Skeletal muscle satellite cell (primary cell): ENCODE measurements around the gene AUTS2.

Experiments used
- H3K27me3 ChIP-seq: 2 replicates; pipeline ENCODE4 v1.7.0; 2013; ENCODE audit warnings: low read length; ENCODE audit not compliant: control insufficient read depth, insufficient read depth
- H3K36me3 ChIP-seq: 2 replicates; pipeline ENCODE4 v1.7.0; 2013; ENCODE audit warnings: mild to moderate bottlenecking, control low read depth, low read length; ENCODE audit not compliant: insufficient read depth
- H3K4me1 ChIP-seq: 2 replicates; pipeline ENCODE4 v1.7.0; 2013; ENCODE audit warnings: low read length; ENCODE audit not compliant: control insufficient read depth, insufficient read depth
- H3K4me2 ChIP-seq: 2 replicates; pipeline ENCODE4 v1.7.0; 2013; ENCODE audit warnings: mild to moderate bottlenecking, low read length
- H3K4me3 ChIP-seq: 2 replicates; pipeline ENCODE4 v1.7.0; 2013; ENCODE audit warnings: low read length
- H3K9ac ChIP-seq: 2 replicates; pipeline ENCODE4 v1.7.0; 2013; ENCODE audit warnings: mild to moderate bottlenecking, low read depth, low read length, moderate library complexity
- H3K9me3 ChIP-seq: replicated peaks from 2 replicates; pipeline ENCODE4 v1.7.0; 2013; ENCODE audit warnings: mild to moderate bottlenecking, control low read depth, low read length

Gene AUTS2

DNA sequence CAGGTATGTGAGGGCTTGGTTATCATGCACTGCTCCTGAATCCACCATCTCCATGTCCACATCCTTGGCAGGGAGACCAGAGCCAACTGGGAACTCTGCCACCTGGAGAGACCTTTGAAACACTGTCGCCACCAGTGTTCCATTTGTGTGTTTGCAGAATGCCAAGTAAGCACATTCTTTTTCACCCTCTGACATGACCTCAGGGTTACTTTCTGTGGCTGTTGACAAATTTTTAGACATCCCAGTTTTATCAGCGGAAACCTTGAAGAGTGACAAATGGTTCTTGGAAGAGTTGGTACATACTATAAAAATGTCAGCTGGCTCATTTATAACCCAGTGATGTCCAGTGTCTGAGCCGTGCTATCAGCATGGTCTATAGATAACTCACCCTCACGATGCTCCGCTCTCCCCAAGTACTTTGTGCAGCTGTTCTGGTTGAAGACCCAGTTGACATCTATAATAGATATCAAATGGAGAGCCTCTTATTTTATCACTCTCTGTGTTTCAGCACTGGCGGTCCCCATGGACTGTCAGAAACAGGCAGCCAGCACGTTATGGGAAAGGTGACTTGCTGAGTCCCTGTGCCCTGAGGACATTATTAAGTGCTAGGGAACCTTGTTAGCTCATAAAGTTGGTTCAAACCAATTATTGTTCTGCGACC lies 970.5 kb downstream of the AUTS2 start:
- no peak overlapping the region for H3K4me2 ChIP-seq
- H3K36me3 ChIP-seq, result no peaks in the 10 kb centered on the region
- no peaks in the 10 kb centered on the region for H3K9me3 ChIP-seq
- no peaks in the 10 kb centered on the region for H3K4me1 ChIP-seq
- no peaks in the 10 kb centered on the region for H3K27me3 ChIP-seq
- H3K9ac ChIP-seq, result no peak overlapping the region
- H3K4me3 ChIP-seq, result no peak overlapping the region

DNA sequence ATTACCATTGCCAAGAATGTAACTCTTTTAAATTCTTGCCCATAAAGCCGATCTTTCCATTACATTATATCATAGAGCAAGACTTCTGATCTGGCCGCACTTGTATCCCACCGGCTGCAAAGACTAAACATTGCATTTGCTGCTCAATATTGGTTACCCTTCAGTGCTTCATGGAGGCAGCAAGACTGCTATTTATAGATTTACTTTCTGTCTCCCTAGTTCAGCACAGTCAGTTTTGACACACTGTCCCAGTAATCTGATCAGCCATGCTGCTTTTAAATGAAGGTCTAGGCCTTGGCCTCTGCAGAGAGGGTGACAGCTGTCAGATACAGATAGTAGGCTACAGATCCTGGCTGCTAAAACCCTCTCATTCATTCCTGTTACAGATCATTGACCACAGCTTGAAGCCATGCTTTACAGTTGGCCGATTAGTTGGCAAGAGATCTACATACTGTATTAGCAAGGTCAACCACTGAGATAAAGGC lies 971.1 kb downstream of the AUTS2 start:
- Histone ChIP-seq H3K9me3 (no peaks in the 10 kb centered on the region), H3K36me3 (no peaks in the 10 kb centered on the region), H3K4me3 (no peak overlapping the region), H3K4me1 (no peaks in the 10 kb centered on the region), H3K9ac (no peak overlapping the region), H3K27me3 (no peaks in the 10 kb centered on the region), H3K4me2 (no peak overlapping the region)

DNA sequence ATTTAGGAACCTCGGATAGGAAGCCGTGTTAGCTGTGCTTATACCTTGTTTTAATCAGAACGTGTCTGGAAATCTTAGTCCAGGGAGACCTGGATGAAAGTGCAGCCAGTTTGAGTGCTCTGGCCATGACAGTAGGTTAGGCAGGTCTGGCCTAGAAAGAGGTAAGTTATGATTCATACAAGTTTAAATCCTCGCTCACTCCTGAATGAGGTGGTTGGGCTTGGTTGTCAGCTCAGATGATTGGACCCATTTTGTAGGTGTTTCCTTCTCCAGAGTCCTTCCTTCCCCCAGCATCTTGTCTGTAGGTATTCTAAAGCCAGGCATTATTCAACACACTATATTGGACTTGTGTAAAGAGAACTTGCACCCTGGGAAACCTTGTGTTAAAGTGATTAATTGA lies 971.8 kb downstream of the AUTS2 start:
- Histone ChIP-seq H3K4me1 (no peaks in the 10 kb centered on the region), H3K4me3 (no peak overlapping the region), H3K9ac (no peak overlapping the region), H3K36me3 (no peaks in the 10 kb centered on the region), H3K27me3 (no peaks in the 10 kb centered on the region), H3K4me2 (no peak overlapping the region), H3K9me3 (no peaks in the 10 kb centered on the region)

DNA sequence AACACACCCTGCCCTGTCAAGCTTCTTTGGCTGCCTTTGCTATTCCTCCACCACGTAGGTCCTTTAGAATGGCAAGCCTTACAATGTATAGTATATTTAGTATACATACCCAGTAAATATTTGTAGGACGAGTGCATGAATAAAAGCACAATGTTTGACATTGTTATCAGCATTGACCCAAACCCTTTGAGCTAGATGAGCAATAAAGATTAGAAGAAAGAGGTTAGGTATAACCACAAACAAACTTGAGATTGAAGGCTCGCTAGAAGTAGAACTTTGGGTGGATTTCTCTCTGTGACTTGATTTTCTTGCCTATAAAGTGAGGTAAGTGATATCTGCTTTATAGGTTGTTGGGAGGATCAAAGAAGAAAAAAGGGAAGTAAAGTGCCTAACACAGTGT lies 972.7 kb downstream of the AUTS2 start:
- no peak overlapping the region for H3K4me2 ChIP-seq
- no peak overlapping the region for H3K4me3 ChIP-seq
- H3K36me3 ChIP-seq, result no peaks in the 10 kb centered on the region
- H3K9me3 ChIP-seq, result no peaks in the 10 kb centered on the region
- no peaks in the 10 kb centered on the region for H3K27me3 ChIP-seq
- peaks cover 4% of the 10 kb centered on the region for H3K4me1 ChIP-seq
- no peak overlapping the region for H3K9ac ChIP-seq

DNA sequence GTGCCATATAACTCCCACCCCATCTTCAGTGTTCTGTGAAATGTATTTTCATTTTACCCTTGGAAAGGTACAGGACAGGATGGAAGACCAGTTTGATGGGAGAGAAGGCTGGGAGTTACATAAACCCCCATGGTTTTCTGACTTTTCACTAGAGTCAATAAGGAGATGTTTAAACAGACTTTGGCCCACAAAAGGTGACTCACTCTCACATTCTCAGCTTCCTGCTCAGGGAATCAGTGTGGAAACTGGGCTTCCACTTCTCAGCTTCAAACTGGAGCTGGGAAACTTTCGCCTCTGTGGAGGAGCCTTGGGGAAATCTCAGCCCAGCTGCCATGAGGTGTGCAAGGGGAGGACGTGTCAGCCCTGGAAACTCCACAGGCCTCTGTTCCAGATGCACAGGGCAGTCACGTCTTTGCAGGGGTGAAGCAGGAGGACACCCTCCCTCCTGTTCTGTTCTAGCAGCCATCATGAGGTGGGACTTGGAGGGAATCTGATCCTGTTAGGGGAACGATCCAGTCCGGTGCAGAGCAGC lies 973.2 kb downstream of the AUTS2 start:
- peaks cover 4% of the 10 kb centered on the region for H3K4me1 ChIP-seq
- H3K9me3 ChIP-seq, result no peaks in the 10 kb centered on the region
- H3K4me3 ChIP-seq, result no peak overlapping the region
- H3K36me3 ChIP-seq, result no peaks in the 10 kb centered on the region
- H3K9ac ChIP-seq, result no peak overlapping the region
- H3K27me3 ChIP-seq, result no peaks in the 10 kb centered on the region
- no peak overlapping the region for H3K4me2 ChIP-seq

DNA sequence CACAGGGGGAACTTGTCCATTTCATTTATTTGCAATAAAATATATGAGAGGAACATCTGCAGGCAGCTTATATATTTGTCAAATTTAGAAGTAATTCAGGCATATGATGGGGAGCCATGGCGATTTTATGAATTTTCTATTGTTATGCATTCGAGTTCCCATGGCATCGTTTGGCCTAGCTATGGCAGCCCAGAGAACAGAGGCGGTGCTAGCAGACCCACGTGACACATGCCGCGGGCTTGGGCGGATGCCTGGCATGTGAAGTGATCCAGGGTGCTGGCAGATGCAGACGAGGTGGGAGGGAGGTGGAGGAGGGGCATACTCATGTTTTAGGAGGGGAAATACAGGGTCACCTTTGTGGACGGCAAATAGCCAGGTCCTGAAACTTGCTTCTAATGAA lies 973.7 kb downstream of the AUTS2 start:
- Histone ChIP-seq H3K4me1 (peaks cover 4% of the 10 kb centered on the region), H3K9ac (no peak overlapping the region), H3K27me3 (no peaks in the 10 kb centered on the region), H3K9me3 (no peaks in the 10 kb centered on the region), H3K4me2 (no peak overlapping the region), H3K4me3 (no peak overlapping the region), H3K36me3 (no peaks in the 10 kb centered on the region)

DNA sequence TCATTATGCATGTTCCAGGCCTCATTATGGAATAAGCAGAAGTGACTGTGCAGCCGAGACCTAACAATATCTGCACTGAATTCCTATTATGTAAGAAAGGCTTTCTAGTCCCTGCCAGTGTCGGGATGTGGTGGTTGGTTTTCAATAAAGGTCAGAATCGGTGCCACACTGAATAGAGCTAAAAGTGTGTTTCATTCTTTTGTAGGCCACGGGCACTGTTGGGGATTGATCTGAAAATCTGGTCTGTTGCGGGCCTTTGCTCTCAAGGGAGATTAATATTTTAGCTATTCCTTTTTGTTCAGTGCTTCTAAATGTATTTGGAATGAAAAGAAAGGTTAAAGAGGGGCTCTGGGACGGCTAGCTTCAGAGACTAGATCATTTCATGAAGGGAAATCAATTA lies 974.3 kb downstream of the AUTS2 start:
- Histone ChIP-seq H3K27me3 (no peaks in the 10 kb centered on the region), H3K9me3 (no peaks in the 10 kb centered on the region), H3K4me1 (peaks cover 4% of the 10 kb centered on the region), H3K36me3 (no peaks in the 10 kb centered on the region), H3K4me3 (no peak overlapping the region), H3K4me2 (no peak overlapping the region), H3K9ac (no peak overlapping the region)

DNA sequence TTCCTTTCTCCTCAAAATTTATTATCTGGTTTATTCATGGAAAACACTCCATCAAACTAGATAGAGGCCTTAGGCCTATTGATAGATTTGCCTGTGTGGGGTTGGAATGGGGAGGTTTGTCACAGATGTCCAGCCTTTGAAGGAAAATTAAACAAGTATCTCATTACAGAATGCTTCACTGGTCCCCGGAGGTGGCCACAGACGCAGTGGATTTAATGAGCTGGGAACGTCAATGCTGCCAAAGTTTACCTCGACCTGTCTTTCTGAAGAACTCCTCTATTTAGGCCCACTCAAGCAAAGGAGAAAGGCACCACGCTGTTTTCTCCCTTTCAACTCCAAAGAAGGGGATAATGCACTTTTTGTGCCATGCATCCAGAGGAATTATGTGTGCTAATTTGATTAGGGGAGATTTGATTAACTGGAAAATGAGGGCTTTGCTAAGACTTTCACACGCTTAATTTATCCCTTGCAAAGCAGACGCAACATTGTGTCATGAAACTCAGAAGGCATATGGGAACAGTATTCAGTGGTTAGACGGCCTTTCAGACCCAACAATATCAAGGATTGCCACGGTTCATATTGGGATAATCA lies 974.9 kb downstream of the AUTS2 start:
- H3K4me1 ChIP-seq, result peaks cover 4% of the 10 kb centered on the region
- no peak overlapping the region for H3K4me3 ChIP-seq
- no peaks in the 10 kb centered on the region for H3K9me3 ChIP-seq
- H3K27me3 ChIP-seq, result no peaks in the 10 kb centered on the region
- no peak overlapping the region for H3K9ac ChIP-seq
- H3K36me3 ChIP-seq, result no peaks in the 10 kb centered on the region
- H3K4me2 ChIP-seq, result no peak overlapping the region

DNA sequence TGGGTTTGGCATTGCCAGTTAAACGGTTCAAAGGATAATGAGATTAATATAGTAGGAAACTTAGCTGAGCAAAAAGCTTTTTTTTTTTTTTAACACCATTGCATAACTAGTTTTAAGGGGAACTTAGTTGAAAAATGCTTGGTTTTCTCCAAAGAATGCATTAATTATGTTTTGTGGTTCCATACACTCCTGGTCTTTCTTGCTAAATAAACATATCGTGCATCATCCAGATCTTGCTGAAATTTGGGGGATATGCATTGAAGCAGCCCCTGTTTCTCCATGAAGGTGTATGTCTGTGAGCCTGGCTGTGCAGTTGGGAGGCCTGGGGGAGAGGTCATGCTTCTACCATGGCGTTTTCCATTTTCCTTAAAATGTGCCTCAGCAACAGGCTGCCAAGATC lies 975.4 kb downstream of the AUTS2 start:
- Histone ChIP-seq H3K27me3 (no peaks in the 10 kb centered on the region), H3K9me3 (no peaks in the 10 kb centered on the region), H3K4me1 (peaks cover 4% of the 10 kb centered on the region), H3K4me2 (no peak overlapping the region), H3K4me3 (no peak overlapping the region), H3K9ac (no peak overlapping the region), H3K36me3 (no peaks in the 10 kb centered on the region)

DNA sequence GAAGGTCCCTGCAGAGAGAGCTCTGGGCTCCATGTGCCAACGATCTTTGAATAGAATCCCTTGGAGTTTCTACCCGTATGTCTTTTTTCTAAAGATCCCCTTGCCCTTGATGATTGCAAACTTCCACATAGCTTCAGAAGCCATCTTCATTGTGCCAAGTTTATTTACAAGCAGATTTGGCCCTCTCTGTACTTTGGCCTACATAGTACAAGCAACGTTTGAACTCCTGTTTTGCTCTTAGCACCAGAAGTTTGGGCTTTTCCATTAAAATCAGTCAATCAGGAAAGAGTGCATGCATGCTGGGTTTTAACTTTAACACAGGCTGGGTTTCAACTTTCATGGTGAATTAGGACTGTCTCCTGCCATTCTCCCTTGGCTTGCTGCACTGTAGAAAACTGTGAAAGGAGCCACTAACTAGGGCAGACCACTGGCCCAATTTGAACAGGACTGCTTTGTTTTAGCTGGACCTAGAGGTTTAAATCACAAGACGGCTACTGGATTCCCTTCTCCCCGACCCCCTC lies 976.1 kb downstream of the AUTS2 start:
- no peak overlapping the region for H3K4me3 ChIP-seq
- H3K4me2 ChIP-seq, result no peak overlapping the region
- peaks cover 4% of the 10 kb centered on the region for H3K4me1 ChIP-seq
- no peak overlapping the region for H3K9ac ChIP-seq
- no peaks in the 10 kb centered on the region for H3K27me3 ChIP-seq
- no peaks in the 10 kb centered on the region for H3K9me3 ChIP-seq
- H3K36me3 ChIP-seq, result no peaks in the 10 kb centered on the region

DNA sequence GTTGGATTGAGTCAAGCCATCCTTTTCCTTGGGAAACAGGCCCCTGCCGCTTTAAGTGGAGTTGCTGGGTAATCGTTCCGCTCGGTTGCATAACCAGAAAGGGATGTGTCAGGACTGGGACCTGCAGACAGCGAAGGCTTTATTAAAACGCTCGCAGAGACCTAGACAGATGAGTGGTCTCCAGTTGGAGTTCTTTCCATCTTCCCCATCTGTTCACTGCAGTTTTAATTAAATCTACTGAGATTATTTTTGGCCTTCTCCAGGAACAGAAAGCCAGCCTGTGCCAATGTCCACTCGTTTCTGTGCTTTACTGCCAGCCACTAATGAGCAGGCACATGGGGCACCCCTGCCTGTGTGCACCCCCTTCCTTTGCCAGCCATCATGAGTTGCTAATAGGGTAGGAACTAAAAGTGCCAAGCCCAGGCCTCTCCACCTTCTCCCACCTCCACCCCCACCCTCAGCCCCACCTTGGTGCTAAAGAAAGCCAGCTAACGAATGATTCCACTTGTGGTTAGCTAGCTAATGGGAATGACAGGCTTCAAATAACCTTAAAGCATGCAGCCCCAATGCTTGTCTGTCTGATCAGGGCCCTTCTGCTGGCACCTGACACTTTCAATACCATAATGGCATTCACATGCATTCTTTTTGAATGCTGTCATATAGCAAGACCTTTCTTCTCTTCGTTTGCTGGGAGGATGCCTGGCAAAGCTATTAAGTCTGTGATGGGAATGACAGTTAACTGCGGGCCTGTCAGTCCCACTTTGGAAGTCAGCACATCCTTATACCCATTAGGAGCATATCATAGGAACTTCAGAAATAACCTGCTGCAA lies 976.9 kb downstream of the AUTS2 start:
- H3K4me2 ChIP-seq, result no peak overlapping the region
- H3K4me1 ChIP-seq, result peaks cover 4% of the 10 kb centered on the region
- H3K27me3 ChIP-seq, result no peaks in the 10 kb centered on the region
- no peak overlapping the region for H3K4me3 ChIP-seq
- H3K9ac ChIP-seq, result no peak overlapping the region
- H3K36me3 ChIP-seq, result no peaks in the 10 kb centered on the region
- no peaks in the 10 kb centered on the region for H3K9me3 ChIP-seq
